HG03342 (cell line): ENCODE data around the gene LHFPL3.

ENCODE experiments used
- ATAC-seq: cut with Tn5 transposase; IDR thresholded peaks from one replicate; pipeline ENCODE4 v1.9.1; 2021; ENCODE audit warnings: mild to moderate bottlenecking, moderate library complexity; ENCODE audit not compliant: unreplicated experiment

The LHFPL3 gene

GRCh38 chr7:104826135-104826534 is 497.7 kb downstream of the LHFPL3 start:
- ATAC-seq = no peak

GRCh38 chr7:104836976-104837375 is 508.6 kb downstream of the LHFPL3 start:
- no peak for ATAC-seq

GRCh38 chr7:104838537-104839299 is 510.3 kb downstream of the LHFPL3 start:
- no peak for ATAC-seq

GRCh38 chr7:104839842-104840241 is 511.4 kb downstream of the LHFPL3 start:
- ATAC-seq = no peak

- ATAC-seq = no peak
Observed at GRCh38 chr7:104841798-104842197, 513.4 kb downstream of the LHFPL3 start.

- no peak for ATAC-seq
Observed at GRCh38 chr7:104843198-104843597, 514.8 kb downstream of the LHFPL3 start.

- ATAC-seq = no peak
Observed at GRCh38 chr7:104845557-104845956, 517.2 kb downstream of the LHFPL3 start.

GRCh38 chr7:104846731-104847130 is 518.3 kb downstream of the LHFPL3 start:
- no peak for ATAC-seq

GRCh38 chr7:104848138-104848990 is 520.0 kb downstream of the LHFPL3 start:
- peak; percentile 56 for ATAC-seq

GRCh38 chr7:104850374-104850773 is 522.0 kb downstream of the LHFPL3 start:
- ATAC-seq = no peak

GRCh38 chr7:104851268-104851667 is 522.9 kb downstream of the LHFPL3 start:
- ATAC-seq = no peak

GRCh38 chr7:104852386-104852785 is 524.0 kb downstream of the LHFPL3 start:
- no peak for ATAC-seq

GRCh38 chr7:104855861-104856260 is 527.5 kb downstream of the LHFPL3 start:
- ATAC-seq = no peak

GRCh38 chr7:104857458-104858425 is 529.3 kb downstream of the LHFPL3 start:
- peak; percentile 71 for ATAC-seq

- ATAC-seq = no peak
Observed at GRCh38 chr7:104859754-104860426, 531.5 kb downstream of the LHFPL3 start.

- ATAC-seq = no peak
Observed at GRCh38 chr7:104861729-104862390, 533.5 kb downstream of the LHFPL3 start.

GRCh38 chr7:104862719-104863118 is 534.3 kb downstream of the LHFPL3 start:
- ATAC-seq = no peak

GRCh38 chr7:104873401-104873800 is 545.0 kb downstream of the LHFPL3 start:
- ATAC-seq = no peak

GRCh38 chr7:104878577-104878976 is 550.2 kb downstream of the LHFPL3 start:
- ATAC-seq = peak; percentile 90

- ATAC-seq = no peak
Observed at GRCh38 chr7:104883248-104883717, 554.9 kb downstream of the LHFPL3 start.
